Left ventricle myocardium superior (tissue), 1 donor: Measurements from ENCODE around the gene NSMF. TPM values are rescaled to one million over a fixed set of nuclear protein-coding genes. Genes with fewer than 3 reads are reported as not detected.
A peak's percentile ranks its signal among the peaks of the same experiment; 100 is the strongest.

Experiments used
- ATAC-seq: fragments of 200-7000 bp; cut with Tn5 transposase; one replicate; pipeline ENCODE4 v1.9.1; 2020; ENCODE audit warnings: mild to moderate bottlenecking, moderate library complexity
- DNase-seq: peaks from one replicate; pipeline ENCODE4 v3.0.0-alpha.2; 2020
- intact Hi-C: fragments of 100-400 bp; cut with micrococcal nuclease; formaldehyde crosslinking; loops from one replicate; pipeline ENCODE4 v1.11.0; 2022
- total RNA-seq: library from RNA; stranded (reverse); fragmentation: NEBNext Ultra II Directional; extraction: Animal tissue kit (Norgen Biotek cat#: 25700); gene quantifications from one replicate; pipeline ENCODE4 v1.2.1, GENCODE V29; 2021
- donor health status: DM: no; HTN: yes; CAD: no; lungs with severe emphysema.

NSMF gene
- total RNA-seq, 1 donor from 2014 or later, result 10.2 TPM

DNA sequence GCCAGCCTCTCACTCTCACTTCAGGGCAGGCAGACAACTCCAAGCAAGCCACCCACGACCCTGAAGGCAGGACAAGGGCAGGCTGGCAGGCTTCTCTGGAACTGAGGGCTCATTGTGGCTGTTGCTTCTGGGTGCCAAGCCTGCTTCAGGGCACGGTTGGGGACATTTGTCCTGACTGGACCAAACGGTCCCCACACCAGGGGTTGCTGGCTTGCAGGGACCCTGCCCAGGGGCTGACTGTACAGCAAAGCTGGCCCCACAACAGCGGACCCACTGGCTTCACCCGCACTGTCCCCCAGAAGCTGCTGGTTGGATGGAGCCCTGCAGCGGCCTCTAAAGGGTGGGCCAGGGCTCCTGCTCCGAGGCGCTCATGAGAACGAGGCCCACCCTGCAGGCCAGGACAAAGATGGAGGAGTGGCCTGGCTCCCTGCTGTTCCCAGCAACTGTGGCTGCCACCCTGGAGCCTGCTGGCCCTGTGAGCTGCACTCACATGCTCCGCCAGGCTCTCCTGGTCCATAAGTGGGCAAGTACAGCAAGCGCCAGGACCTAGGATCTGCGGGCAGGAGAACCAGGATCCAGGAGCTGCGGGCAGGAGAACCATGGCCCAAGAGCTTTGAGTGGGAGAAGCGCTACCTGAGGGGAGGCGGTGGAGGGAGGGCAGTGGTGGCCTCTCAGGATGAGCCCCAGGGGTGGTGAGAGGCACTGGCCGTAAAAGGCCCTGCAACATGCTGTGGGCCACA lies 34.4 kb upstream of the NSMF start:
- intact Hi-C loops, result no loop called here
- DNase-seq (no peak), ATAC-seq (peak; percentile 8)

DNA sequence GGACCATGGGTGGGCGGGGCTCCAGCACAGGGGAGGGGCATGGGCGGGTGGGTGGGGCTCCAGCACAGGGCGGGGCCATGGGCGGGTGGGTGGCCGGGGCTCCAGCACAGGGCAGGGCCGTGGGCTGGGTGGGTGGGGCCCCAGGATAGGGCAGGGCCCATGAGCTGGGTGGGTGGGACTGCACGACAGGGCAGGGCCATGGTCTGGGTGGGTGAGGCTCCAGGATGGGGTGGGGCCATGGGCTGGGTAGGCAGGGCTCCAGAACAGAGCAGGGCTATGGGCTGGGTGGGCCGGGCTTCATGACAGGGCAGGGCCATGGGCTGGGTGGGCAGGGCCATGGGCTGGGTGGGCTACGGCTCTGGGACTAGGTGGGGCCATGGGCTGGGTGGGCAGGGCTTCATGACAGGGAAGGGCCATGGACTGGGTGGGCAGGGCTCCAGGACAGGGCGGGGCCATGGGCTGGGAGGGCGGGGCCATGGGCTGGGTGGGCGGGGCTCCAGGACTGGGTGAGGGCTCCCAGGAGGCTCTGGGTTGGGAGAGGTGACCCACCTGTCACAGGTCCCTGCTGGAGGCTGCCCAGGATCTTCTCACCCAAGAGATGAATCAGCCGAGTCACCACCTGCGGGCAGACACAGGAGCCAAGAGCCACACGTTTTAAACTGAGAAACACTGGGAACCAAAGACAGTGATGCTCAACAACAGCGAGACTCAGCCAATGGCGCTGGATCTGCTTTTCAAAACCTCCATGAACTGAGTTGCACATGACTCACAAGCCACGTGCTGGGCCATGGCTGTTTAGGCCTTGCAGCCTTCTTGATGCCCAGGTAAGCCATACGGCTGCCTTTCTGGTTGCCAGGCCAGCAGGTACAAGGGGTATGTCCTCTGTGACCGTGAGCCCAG lies 33.6 kb upstream of the NSMF start:
- no peak for ATAC-seq
- intact Hi-C loops, result no loop called here
- DNase-seq, result no peak

DNA sequence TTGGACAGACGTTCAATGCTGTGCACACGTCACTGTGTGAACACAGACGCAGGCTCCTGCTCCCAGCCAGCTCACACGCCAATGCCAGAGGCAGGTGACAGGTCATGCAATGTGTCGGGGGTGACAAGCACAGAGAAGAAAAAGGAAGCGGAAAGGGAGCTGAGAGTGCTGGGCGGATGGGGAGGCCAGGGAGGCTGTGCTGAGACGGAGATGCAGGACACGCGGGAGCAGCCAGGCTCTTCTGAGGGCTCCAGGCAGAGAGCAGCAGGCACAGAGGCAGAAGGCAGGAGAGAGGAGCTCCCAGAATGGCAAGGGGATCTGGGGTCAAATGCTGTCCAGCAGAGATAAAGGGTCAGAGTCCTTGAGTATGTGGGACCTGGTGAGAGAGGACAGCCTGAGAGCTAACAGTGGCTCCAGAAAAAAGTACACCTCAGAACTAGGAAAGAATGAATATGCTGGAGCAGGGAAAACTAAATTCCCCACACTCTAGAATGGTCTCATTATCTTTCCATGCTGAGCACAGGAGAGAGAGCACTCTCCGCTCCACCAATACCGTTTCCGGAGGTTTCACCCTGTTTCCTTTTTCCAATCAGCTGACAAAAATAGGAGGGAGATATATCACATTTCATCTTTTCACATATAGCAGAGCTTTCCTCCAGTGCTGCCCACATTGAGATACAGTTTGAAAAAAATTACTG lies 32.8 kb upstream of the NSMF start:
- intact Hi-C loops, result no loop called here
- DNase-seq (peak; percentile 6), ATAC-seq (no peak)

DNA sequence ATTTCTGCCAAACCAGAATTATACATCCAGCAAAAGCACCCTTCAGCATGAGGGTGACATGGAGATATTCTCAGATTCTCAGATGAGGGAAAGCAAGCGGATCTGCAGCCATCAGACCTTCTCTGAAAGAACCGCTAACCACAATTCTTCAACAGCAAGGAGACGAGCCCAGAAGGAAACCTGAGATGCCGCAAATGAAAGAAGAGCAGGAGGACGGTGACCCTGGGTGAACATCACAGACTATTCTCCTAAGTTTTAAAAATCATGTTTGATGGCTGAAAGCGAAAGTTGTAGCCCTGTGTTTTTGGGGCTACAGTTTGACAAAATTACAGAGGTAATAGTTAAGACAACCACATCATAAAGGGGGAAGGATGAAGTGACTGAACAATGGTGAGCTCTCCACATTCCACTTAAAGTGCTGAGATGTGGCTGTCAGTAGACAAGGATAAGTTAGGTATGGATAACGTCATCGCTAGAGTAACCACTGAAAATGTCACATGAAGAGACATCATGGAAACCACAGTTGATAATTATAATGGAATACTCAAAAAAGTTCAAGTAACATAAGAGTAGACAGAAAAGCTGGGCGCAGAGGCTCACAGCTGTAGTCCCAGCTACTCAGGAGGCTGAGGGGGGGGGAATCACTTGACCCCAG lies 31.5 kb upstream of the NSMF start:
- DNase-seq (no peak), ATAC-seq (no peak)
- intact Hi-C loops, result no loop called here

DNA sequence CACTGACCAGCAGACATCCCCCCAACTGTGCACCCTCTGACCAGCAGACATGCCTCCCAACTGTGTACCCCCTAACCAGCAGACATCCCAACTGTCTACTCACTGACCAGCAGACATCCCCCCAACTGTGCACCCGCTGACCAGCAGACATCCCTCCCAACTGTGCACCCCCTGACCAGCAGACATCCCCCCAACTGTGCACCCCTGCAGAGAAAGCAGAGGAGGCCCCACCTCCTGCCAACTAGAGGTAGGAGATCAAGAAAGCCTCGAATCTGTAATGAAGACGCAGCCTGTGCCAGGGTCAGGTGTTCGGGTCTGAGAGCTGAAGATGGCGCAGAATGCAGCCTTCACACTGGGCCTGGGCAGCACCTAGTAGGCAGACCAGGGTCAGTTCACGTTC lies 29.8 kb upstream of the NSMF start:
- ATAC-seq, result no peak
- intact Hi-C loops, result no loop called here
- peak; percentile 18 for DNase-seq

DNA sequence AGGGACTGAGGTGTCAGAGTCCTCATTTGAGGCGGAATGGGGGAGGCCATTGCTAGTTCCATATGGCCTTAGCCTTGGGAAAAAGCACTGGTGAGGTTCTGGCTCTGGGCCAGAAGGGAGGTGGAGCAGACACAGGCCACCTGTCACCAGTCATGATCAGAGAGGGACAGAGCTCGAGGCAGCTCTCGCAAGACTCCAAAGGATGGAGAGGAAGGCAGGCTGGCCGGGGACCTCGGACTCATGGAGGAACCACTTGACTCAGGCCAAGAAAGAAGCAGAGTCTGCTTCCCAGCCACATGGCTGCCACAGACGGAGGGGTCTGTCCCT lies 29.2 kb upstream of the NSMF start:
- peak; percentile 23 for DNase-seq
- ATAC-seq, result no peak
- intact Hi-C loops, result no loop called here

DNA sequence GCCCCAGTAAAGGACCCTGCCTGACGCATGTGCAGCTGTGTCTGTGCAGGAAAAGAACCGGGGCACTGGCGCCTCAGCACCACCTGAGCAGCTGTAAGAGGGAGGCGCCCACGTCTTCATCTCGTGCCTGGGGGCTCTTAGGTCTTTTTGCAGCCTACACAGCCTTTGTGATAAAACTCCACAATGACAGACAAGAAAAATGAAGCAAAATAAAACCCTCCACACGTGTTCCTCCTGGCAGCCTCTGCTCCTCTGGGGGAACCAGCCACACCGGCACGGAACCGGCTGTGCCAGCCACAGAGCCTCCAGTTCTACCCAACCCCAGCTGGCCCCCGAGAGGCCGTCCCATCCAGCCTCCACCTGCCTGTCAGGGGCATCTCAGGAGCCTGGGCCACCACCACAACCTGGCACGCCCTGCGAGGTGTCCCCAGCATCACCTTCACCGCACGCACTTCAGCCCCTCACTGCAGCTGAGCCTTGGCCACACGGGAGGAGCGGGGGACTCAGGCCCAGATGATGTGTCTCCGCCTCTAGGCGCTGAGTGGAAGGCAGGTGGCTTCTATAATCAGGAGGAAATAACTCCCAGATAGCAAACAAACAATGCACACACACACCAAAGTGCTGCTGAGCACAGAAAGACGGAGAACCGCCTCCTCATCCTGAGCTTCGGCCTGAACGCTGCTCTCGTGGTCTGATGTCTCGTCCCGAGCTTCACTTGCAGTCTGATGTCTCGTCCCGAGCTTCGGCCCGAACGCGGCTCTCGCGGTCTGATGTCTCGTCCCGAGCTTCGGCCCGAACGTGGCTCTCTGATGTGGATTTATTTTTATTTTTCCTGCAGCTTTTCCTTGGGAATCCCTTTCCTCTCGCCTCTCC lies 28.6 kb upstream of the NSMF start:
- intact Hi-C loops, result no loop called here
- no peak for ATAC-seq
- DNase-seq, result peak; percentile 21

DNA sequence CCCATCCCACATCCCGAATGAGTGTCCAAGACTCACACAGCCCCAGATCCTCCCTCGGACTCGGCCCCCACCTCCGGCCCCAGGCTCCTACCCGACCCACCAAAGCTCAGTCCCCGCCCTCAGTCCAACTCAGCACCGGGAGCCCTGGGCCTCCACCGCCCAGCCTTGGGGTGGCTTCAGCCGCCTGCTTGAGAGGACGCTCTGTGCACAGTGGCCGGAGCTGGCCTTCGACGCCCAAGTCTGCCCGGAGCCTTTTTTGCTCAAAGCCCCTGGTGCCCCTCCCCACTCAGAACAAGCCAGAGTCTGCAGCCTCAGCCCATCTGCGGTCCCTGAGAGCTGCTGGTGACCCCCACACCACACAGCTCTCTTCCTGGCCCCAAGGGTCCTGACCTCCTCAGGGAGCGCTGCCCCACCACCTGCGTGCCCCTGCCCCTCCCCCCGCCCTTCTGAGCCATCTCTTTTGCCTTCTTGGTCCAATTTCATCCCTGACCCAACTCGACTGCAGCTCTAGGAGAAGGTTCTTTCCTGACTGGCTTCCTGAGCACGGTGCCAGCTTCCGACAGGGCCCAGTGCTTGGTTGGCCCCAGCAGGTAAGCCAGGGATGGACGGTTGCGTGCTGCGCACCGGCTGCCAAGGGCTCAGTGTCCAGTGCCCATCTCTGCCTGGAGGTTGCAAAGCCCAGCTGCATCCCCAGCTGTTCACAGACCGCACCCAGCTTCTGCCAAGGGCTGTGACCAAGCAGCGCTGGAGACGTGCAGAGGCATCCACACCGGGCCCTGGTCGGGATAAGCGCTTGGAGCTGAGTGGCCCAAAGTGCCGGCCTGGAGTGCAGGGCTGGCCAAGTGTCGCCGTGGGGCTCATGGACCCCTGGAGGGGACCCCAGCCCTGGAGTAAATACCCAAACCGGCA lies 27.7 kb upstream of the NSMF start:
- DNase-seq (peak; percentile 30), ATAC-seq (no peak)
- intact Hi-C loops, result no loop called here

DNA sequence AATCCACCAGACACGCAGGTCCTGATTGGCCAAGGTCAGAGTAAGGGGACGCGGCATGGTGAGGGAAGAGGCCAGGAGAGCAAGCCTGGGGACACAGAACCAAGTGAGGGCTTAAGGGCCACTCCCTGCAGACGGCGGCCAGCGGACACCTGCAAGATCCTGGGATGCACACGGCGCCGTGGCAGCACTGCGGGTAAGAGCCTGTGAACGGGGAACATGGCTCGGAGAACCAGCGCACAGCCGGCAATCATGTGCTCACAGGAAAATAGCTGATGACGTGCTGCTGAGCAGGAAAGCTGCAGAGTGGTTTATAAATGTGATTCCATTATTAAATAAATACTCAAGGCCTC lies 27.0 kb upstream of the NSMF start:
- DNase-seq (no peak), ATAC-seq (no peak)
- intact Hi-C loops, result no loop called here

DNA sequence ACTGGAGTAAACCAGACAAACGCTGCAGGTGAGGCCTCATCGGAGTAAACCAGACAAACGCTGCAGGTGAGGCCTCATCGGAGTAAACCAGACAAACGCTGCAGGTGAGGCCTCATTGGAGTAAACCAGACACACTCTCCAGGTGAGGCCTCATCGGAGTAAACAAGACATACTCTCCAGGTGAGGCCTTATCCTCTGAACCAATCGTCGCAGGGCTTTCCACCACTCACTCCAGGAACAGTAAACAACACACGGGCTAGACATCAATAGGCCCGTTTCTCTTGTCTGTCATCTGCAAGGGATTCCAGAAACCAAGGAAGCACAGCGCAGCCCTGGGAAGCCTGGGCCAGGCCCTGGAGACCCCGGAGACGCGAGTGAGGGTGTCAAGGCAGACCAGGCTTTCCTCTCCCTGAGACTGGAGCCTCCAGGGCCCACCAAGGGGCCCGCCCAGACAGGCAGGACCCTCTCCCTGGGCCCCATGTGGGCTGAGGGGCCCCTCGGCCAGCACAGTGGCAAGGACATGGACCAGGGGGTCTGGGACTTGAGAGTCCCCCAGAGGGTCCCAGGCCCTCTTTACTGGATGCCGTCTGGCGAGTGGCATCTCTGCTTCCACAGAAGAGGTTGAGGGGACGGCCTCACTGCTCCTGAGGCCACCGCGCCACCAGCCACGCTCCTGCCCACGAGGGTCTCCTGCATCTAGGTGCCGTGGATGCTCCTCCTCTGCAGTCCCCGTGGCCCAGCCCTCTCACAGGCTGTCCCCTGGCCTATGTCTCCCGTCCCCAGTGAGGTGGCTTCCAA lies 26.4 kb upstream of the NSMF start:
- ATAC-seq (no peak), DNase-seq (peak; percentile 18)
- intact Hi-C loops, result no loop called here

DNA sequence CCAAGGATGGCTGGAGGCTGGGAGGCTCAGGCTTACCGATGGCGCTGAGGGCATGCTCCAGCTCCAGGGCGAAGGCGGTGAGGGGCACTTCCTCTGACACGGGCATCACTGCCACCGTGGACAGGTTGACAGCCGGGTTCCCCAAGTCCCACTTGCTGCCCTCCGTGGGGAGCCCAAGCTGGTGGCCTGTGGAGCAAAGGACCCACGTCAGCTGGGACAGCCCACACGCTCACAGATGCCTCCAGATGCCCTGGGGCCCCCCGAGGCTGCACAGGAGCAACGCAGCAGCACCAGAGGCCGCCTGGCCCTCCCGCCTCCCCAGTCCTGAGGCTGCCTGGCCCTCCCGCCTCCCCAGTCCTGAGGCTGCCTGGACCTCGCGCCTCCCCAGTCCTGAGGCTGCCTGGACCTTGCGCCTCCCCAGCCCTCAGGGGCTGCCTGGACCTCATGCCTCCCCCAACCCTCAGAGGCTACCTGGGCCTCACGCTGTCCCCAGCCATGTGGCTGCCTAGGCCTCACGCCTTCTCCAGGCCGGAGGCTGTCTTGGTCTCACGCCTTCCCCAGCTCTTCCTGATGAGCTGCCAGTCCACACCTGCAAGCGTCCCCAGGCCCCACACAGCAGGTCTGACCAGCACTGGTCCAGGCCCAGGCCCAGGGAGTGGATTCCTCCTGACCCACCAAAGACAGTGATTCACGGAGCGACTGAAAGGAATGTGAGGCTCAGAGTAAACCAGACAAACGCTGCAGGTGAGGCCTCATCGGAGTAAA lies 25.6 kb upstream of the NSMF start:
- peak; percentile 21 for DNase-seq
- intact Hi-C loops, result no loop called here
- no peak for ATAC-seq

DNA sequence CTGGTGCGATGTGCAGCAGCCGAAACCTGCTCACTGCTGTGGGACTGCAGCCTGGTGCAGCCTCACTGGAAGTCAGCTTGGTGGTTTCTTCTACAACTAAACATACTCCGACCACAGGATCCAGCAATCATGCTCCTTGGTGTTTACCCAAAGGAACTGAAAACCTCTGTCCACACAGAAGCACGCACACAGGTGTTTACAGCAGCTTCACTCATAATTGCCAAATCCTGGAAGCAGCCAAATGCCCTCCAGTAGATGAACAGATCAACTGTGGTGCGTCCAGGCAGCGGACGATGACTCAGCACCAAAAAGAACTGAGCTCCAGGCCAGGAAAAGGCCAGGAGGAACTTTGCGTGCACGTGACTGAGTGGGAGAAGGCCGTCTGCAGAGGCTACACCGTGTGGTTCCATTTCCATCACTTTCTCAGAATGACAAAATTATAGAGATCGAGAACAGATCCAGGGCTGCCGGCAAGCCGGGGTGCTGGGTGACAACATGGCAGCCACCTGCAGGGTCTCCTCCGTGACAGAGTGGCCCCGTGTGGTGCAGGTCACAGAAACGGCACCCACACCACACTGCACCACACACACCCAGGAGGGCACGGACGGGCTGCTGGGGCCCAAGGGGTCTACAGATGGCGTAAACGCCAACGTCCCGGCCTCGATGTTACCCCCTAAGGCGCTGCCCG lies 23.1 kb upstream of the NSMF start:
- ATAC-seq (peak; percentile 62), DNase-seq (peak; percentile 50)
- intact Hi-C loops, result no loop called here

DNA sequence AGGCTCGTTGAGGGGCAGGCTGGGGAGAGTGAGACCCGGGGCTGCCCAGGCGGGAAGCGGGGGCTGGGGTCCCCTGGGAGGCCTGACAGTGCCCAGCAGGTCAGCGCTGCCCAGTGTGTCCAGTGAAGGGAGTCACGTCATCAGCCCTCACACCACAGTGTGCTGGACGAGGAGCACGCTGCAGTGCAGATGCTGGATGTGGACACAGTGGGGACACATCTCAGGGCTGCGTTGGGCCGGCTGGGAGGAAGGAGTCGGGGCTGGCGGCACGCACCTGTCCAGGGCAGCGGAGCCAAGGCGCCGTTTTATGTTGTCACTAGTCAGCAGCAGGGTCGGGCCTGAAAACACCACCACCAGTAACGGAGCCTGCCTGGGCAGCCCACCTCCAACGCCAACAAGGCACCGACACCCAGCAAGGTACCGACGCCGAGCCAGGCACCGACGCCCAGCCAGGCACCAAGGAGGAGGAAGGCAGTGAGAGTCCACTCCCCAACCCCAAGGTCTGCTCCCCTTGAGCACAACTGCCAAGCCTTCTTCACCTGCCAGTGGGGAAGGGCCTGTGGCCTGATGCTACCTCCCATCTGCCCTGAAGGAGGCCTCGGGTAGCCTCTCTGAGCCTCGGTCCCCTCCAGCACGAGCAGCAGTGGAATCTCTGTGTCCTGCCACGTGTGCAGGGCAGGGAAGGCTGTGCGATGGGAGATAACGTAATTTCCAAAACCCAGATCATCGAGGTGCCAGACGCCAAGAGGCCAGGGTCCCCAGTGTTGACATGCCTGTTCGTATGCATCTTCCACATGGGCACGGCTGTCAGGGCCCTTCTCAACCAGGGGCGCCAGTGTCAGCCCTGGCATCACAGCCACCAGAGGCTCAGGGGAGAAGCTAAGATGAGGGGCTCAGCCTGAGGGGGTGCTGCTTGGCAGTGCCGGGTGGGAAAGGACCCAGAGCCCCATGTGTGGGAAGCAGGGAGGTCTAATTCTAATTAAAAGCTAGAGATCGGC lies 21.9 kb upstream of the NSMF start:
- DNase-seq (peak; percentile 26), ATAC-seq (no peak)
- intact Hi-C loops, result no loop called here

DNA sequence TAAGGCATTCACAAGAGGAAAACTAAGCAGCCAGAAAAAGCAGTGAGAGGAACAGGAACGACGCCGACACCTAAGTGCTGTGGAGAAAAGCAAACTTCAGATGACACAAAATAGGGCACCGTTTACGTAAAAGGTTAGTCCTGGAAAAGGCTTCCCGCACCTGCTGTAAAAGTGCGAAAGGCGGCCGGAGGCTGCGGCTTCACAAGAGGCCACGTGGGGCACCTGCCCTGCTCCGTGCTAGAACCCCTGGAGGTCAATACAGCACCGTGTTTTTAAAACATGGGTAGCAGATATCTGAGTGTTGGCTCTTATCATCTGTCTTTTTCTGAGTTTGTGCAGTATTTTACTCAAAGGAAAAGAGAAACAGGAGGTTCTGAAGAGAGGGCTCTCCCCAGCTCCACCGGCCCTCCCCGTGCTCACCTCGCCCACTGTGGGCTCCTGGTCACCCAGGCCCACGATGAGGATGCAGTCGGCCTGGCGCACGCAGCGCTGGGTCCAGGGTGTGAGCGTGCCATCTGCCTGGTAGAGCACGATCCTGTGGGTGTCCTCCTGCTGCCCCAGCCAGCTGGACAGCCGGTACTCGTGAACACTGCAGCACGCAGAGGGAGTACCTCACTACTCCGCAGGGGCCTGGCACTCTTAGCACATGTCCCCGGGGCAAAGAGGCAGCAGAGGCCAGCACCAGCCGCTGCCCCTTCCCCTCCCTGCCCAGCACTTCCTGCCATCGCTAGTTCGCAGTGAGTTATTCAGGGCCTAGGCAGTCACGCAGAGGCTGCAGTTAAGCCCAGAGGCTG lies 21.0 kb upstream of the NSMF start:
- peak; percentile 25 for DNase-seq
- intact Hi-C loops, result no loop called here
- ATAC-seq, result no peak
